Measurements from ENCODE around the gene TRPV4.

DNA sequence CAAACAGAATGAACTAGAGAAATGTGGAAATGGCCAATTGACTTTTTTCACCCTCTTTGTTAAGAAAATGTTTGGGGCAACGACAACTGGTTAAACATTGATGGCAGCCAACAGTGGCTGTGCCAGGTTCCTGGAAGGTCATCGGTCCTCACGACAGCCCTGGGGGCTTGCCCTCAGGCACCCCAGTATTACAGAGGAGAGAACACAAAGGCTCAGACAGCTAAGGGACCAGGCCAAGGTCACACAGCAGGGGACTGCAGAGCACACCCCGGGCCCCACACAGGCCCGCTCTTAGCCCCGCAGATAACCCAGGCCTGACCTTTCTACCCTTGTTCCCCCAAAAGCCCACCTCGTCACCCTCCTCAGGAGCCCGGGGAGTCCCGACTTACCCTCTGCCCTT, 1.3 kb downstream of the TRPV4 start:
- TF ChIP-seq CTCF (IDR thresholded peaks at IDR 0.05) (no peak), POLR2A (IDR thresholded peaks at IDR 0.05) (no peak)
